WTC11 (cell line): ENCODE results near the gene TCP11. TPM values are rescaled to one million over a fixed set of nuclear protein-coding genes. Genes with fewer than 3 reads are reported as not detected.

Experiments
- ATAC-seq: fragments of 200-7000 bp; cut with Tn5 transposase; 2 replicates; pipeline ENCODE4 v1.10.0; 2021; ENCODE audit warnings: mild to moderate bottlenecking, moderate library complexity
- CTCF ChIA-PET: fragments of 300-600 bp; sonication (Branson Sonifier 250); formaldehyde crosslinking; loops from one replicate; lab custom pipeline; 2021; ENCODE audit warnings: antibody characterized with exemption; lab: Charles Lee
- POLR2A ChIA-PET: fragments of 350-600 bp; sonication (Branson Sonifier 250); formaldehyde crosslinking; loops from one replicate; lab custom pipeline; 2021; ENCODE audit warnings: antibody characterized with exemption; lab: Charles Lee
- DNase-seq: peaks from one replicate; pipeline ENCODE4 v3.0.0; 2021; ENCODE audit warnings: low spot score
- H3K27ac Mint-ChIP-seq: 2 replicates; pipeline ENCODE4 v1.8.0; 2021; ENCODE audit warnings: mixed read lengths
- H3K27me3 Mint-ChIP-seq: 2 replicates; pipeline ENCODE4 v1.8.0; 2021; ENCODE audit warnings: low read depth, mild to moderate bottlenecking, moderate library complexity, mixed read lengths
- H3K36me3 Mint-ChIP-seq: 2 replicates; pipeline ENCODE4 v1.8.0; 2021; ENCODE audit warnings: mixed read lengths
- H3K4me1 Mint-ChIP-seq: 2 replicates; pipeline ENCODE4 v1.8.0; 2022; ENCODE audit warnings: mixed read lengths
- H3K4me3 Mint-ChIP-seq: 2 replicates; pipeline ENCODE4 v1.8.0; 2021; ENCODE audit warnings: mild to moderate bottlenecking, moderate library complexity, mixed read lengths
- H3K9me3 Mint-ChIP-seq: 2 replicates; pipeline ENCODE4 v1.8.0; 2021; ENCODE audit warnings: mixed read lengths
- ATF1 ChIP-seq: sonication (generic); formaldehyde crosslinking; IDR thresholded peaks from 2 replicates; pipeline ENCODE4 v1.8.1; 2023; ENCODE audit warnings: mild to moderate bottlenecking, moderate library complexity, missing genetic modification reagents
- CREB1 ChIP-seq: sonication (generic); formaldehyde crosslinking; IDR thresholded peaks from 2 replicates; pipeline ENCODE4 v1.8.0; 2023; ENCODE audit warnings: mild to moderate bottlenecking, missing genetic modification reagents
- FOXK1 ChIP-seq: sonication (generic); formaldehyde crosslinking; IDR thresholded peaks from 2 replicates; pipeline ENCODE4 v1.8.0; 2022; ENCODE audit warnings: mild to moderate bottlenecking, moderate library complexity, missing genetic modification reagents
- GABPB1 ChIP-seq: sonication (generic); formaldehyde crosslinking; IDR thresholded peaks from 2 replicates; pipeline ENCODE4 v1.8.1; 2023; ENCODE audit warnings: mild to moderate bottlenecking, missing genetic modification reagents
- GRHL2 ChIP-seq: fragments of 250-450 bp; sonication (Bioruptor Pico); IDR thresholded peaks from 2 replicates; pipeline ENCODE4 v1.8.0; 2022; ENCODE audit warnings: mild to moderate bottlenecking, moderate library complexity; ENCODE audit not compliant: insufficient replicate concordance, severe bottlenecking
- HMGA2 ChIP-seq: fragments of 250-450 bp; sonication (Bioruptor Pico); IDR thresholded peaks from 2 replicates; pipeline ENCODE4 v1.4.0; 2021; ENCODE audit warnings: mild to moderate bottlenecking, moderate library complexity
- HMGXB4 ChIP-seq: sonication (generic); formaldehyde crosslinking; IDR thresholded peaks from 2 replicates; pipeline ENCODE4 v1.8.1; 2023; ENCODE audit warnings: mild to moderate bottlenecking, moderate library complexity, missing genetic modification reagents
- JAZF1 ChIP-seq: fragments of 250-450 bp; sonication (Bioruptor Pico); IDR thresholded peaks from 2 replicates; pipeline ENCODE4 v1.9.0; 2021; ENCODE audit warnings: moderate library complexity, mild to moderate bottlenecking, inconsistent platforms
- KAT7 ChIP-seq: sonication (generic); formaldehyde crosslinking; IDR thresholded peaks from 2 replicates; pipeline ENCODE4 v1.8.1; 2023; ENCODE audit warnings: missing genetic modification reagents, mild to moderate bottlenecking, borderline replicate concordance
- MXD4 ChIP-seq: fragments of 250-450 bp; sonication (Bioruptor Pico); IDR thresholded peaks from 2 replicates; pipeline ENCODE4 v1.8.0; 2021; ENCODE audit warnings: mild to moderate bottlenecking, moderate library complexity, borderline replicate concordance
- SMAD3 ChIP-seq: sonication (generic); formaldehyde crosslinking; IDR thresholded peaks from 2 replicates; pipeline ENCODE4 v1.8.0; 2022; ENCODE audit warnings: missing genetic modification reagents, mild to moderate bottlenecking, borderline replicate concordance
- SP1 ChIP-seq: sonication (generic); formaldehyde crosslinking; conservative IDR thresholded peaks from 2 replicates; pipeline ENCODE4 v1.8.1; 2022; ENCODE audit warnings: missing genetic modification reagents
- ZNF416 ChIP-seq: fragments of 250-450 bp; sonication (Bioruptor Pico); IDR thresholded peaks from 2 replicates; pipeline ENCODE4 v1.9.0; 2021; ENCODE audit warnings: mild to moderate bottlenecking, inconsistent platforms
- ZNF532 ChIP-seq: fragments of 250-450 bp; sonication (Bioruptor Pico); IDR thresholded peaks from 2 replicates; pipeline ENCODE4 v1.9.0; 2021; ENCODE audit warnings: mild to moderate bottlenecking, borderline replicate concordance
- ZSCAN18 ChIP-seq: fragments of 250-450 bp; sonication (Bioruptor Pico); IDR thresholded peaks from 2 replicates; pipeline ENCODE4 v2.1.2; 2022; ENCODE audit warnings: mild to moderate bottlenecking, moderate library complexity
- total RNA-seq: library from RNA; stranded (reverse); gene quantifications from 3 replicates; pipeline ENCODE4 v1.2.3, GENCODE V29; 2021
- TF ChIP-seq, protein P1 (sequence below): fragments of 250-450 bp; sonication (Bioruptor Pico); conservative IDR thresholded peaks from 2 replicates; pipeline ENCODE4 v1.9.0; 2021; ENCODE audit warnings: mild to moderate bottlenecking
- TF ChIP-seq, protein P2 (sequence below): sonication (generic); formaldehyde crosslinking; IDR thresholded peaks from 2 replicates; pipeline ENCODE4 v1.8.0; 2022; ENCODE audit warnings: missing genetic modification reagents
- TF ChIP-seq, protein P3 (sequence below): sonication (generic); formaldehyde crosslinking; IDR thresholded peaks from 2 replicates; pipeline ENCODE4 v1.8.1; 2022; ENCODE audit warnings: low read depth, missing genetic modification reagents, borderline replicate concordance
- TF ChIP-seq, protein P4 (sequence below): fragments of 250-450 bp; sonication (Bioruptor Pico); IDR thresholded peaks from 2 replicates; pipeline ENCODE4 v1.9.0; 2021; ENCODE audit warnings: moderate library complexity, mild to moderate bottlenecking, inconsistent platforms, borderline replicate concordance

Gene TCP11
- total RNA-seq, 1 experiment from 2014 or later: not detected

GRCh38 chr6:35190306-35190705, 49.2 kb upstream of the TCP11 start:
- ATAC-seq (no peak), DNase-seq (no peak)
- peaks cover 11% of the 10 kb centered on the region for H3K27me3 Mint-ChIP-seq
- H3K9me3 Mint-ChIP-seq: no peaks in the 10 kb centered on the region
- peaks cover 7% of the 10 kb centered on the region; the same call in 1 of the 2 replicates for H3K4me1 Mint-ChIP-seq
- no peaks in the 10 kb centered on the region for H3K36me3 Mint-ChIP-seq
- H3K27ac Mint-ChIP-seq: no peak overlapping the region
- POLR2A ChIA-PET: no interaction called here
- TF ChIP-seq, protein P1, sequence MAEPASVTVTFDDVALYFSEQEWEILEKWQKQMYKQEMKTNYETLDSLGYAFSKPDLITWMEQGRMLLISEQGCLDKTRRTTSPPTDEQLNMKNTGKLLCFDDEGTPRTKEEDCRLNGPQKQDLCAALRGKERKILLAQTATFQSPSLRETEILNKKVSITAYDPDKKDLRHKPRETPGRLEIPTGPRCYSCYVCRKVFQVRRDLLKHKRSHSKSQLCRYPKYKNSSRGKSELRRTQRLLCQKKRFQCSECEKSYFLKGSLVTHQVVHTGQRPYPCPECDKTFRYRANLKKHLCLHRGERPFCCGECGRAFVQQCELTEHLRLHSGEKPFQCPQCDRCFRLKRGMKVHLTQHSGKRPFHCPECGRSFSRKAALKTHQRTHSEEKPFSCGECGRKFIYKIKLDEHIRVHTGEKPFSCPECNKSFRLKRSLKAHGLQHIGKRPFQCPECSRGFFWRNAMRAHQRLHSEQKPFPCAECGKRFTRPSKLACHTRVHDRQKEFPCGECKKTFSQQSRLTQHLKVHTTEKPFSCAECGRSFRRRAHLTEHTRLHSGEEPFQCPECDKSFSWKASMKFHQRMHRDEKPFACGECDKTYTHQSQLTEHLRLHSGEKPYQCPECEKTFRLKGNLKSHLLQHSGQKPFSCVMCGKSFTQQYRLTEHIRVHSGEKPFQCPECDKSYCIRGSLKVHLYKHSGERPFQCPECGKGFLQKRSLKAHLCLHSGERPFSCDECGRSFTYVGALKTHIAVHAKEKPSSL: no peak
- TF ChIP-seq, protein P2, sequence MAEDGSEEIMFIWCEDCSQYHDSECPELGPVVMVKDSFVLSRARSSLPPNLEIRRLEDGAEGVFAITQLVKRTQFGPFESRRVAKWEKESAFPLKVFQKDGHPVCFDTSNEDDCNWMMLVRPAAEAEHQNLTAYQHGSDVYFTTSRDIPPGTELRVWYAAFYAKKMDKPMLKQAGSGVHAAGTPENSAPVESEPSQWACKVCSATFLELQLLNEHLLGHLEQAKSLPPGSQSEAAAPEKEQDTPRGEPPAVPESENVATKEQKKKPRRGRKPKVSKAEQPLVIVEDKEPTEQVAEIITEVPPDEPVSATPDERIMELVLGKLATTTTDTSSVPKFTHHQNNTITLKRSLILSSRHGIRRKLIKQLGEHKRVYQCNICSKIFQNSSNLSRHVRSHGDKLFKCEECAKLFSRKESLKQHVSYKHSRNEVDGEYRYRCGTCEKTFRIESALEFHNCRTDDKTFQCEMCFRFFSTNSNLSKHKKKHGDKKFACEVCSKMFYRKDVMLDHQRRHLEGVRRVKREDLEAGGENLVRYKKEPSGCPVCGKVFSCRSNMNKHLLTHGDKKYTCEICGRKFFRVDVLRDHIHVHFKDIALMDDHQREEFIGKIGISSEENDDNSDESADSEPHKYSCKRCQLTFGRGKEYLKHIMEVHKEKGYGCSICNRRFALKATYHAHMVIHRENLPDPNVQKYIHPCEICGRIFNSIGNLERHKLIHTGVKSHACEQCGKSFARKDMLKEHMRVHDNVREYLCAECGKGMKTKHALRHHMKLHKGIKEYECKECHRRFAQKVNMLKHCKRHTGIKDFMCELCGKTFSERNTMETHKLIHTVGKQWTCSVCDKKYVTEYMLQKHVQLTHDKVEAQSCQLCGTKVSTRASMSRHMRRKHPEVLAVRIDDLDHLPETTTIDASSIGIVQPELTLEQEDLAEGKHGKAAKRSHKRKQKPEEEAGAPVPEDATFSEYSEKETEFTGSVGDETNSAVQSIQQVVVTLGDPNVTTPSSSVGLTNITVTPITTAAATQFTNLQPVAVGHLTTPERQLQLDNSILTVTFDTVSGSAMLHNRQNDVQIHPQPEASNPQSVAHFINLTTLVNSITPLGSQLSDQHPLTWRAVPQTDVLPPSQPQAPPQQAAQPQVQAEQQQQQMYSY (CRISPR knock-in tag): no peak
- TF ChIP-seq SMAD3 (CRISPR knock-in tag): no peak
- TF ChIP-seq ZNF532 (CRISPR knock-in tag): no peak
- TF ChIP-seq KAT7 (CRISPR knock-in tag): no peak
- TF ChIP-seq, protein P3, sequence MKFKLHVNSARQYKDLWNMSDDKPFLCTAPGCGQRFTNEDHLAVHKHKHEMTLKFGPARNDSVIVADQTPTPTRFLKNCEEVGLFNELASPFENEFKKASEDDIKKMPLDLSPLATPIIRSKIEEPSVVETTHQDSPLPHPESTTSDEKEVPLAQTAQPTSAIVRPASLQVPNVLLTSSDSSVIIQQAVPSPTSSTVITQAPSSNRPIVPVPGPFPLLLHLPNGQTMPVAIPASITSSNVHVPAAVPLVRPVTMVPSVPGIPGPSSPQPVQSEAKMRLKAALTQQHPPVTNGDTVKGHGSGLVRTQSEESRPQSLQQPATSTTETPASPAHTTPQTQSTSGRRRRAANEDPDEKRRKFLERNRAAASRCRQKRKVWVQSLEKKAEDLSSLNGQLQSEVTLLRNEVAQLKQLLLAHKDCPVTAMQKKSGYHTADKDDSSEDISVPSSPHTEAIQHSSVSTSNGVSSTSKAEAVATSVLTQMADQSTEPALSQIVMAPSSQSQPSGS (CRISPR knock-in tag): no peak
- no peak for TF ChIP-seq HMGA2 (CRISPR knock-in tag)
- no peak for TF ChIP-seq SP1 (CRISPR knock-in tag)
- TF ChIP-seq JAZF1 (CRISPR knock-in tag): no peak
- TF ChIP-seq ATF1 (CRISPR knock-in tag): no peak
- no peak for TF ChIP-seq GABPB1
- no peak for TF ChIP-seq FOXK1 (CRISPR knock-in tag)
- CTCF ChIA-PET: interaction anchor here (1.8 kb wide), 1 partner anchor 50 kb away, joined by 4 read pairs; no protein-coding TSS in a partner anchor
- H3K4me3 Mint-ChIP-seq: no peak overlapping the region

DNA sequence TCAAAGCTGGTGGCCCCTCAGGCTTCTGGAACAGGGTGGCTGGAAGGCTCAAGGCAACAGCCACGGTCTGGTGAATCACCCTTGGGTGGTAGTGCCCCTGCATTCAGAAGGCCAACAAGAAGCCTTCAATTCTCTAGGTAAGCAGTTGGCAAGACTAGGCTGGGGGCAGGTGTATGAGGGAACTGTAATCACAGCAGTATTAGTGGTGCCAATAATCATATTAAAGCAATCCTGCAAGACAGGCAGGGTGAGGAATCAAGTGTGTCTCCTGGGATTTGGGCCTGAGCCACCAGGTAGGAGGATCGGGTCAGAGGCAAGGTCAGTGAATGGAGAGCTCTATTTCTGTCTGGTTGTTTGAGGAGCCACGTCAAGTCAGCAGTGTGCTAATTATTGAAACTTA, 47.7 kb upstream of the TCP11 start:
- Mint-ChIP-seq H3K27ac (no peak overlapping the region), H3K9me3 (no peaks in the 10 kb centered on the region), H3K4me1 (peaks cover 7% of the 10 kb centered on the region; the same call in 1 of the 2 replicates), H3K36me3 (no peaks in the 10 kb centered on the region), H3K4me3 (no peak overlapping the region), H3K27me3 (peaks cover 8% of the 10 kb centered on the region)
- ChIA-PET POLR2A (no interaction called here), CTCF (interaction anchor here (1.1 to 1.8 kb wide), 2 partner anchors 9 to 17 kb away, joined by 4 to 5 read pairs; no protein-coding TSS in a partner anchor)
- ATAC-seq (no peak), DNase-seq (no peak)
- TF ChIP-seq HMGXB4 (CRISPR knock-in tag) (no peak), CREB1 (CRISPR knock-in tag) (no peak), MXD4 (no peak), ZSCAN18 (CRISPR knock-in tag) (no peak), GABPB1 (no peak), ZNF416 (CRISPR knock-in tag) (no peak), GRHL2 (CRISPR knock-in tag) (no peak)
- TF ChIP-seq, protein P4, sequence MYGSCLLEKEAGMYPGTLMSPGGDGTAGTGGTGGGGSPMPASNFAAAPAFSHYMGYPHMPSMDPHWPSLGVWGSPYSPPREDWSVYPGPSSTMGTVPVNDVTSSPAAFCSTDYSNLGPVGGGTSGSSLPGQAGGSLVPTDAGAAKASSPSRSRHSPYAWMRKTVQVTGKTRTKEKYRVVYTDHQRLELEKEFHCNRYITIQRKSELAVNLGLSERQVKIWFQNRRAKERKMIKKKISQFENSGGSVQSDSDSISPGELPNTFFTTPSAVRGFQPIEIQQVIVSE (CRISPR knock-in tag): no peak
